ENCODE data around the gene CPSF4L. TPM values are rescaled to one million over a fixed set of nuclear protein-coding genes. Genes with fewer than 3 reads are reported as not detected.

Gene CPSF4L
- total RNA-seq, 1 donor from 2014 or later = not detected

- H3K79me2 ChIP-seq (ENCODE audit: low read depth) = no peaks in the 10 kb centered on the region
- peaks cover 8% of the 10 kb centered on the region for H3K4me1 Mint-ChIP-seq
- H3K4me1 ChIP-seq = peaks cover 9% of the 10 kb centered on the region
- H3K27me3 Mint-ChIP-seq (ENCODE audit: insufficient read depth, low read depth) = peaks cover 2% of the 10 kb centered on the region
- TF ChIP-seq EZH2phosphoT487 (IDR thresholded peaks at IDR 0.05) (no peak), EZH2 (IDR thresholded peaks at IDR 0.05) (no peak), CTCF (IDR thresholded peaks at IDR 0.05) (no peak)
- no peak overlapping the region for H3K9ac ChIP-seq
- no peak overlapping the region for H3K4me3 ChIP-seq
- H3K9me3 ChIP-seq (ENCODE audit: low read depth) = no peaks in the 10 kb centered on the region
- no peak for DNase-seq (ENCODE audit: low spot score)
- H2AFZ ChIP-seq (replicated peaks) = no peak overlapping the region
- H3F3A ChIP-seq (ENCODE audit: low read depth) = peaks cover 10% of the 10 kb centered on the region
- H3K36me3 ChIP-seq = no peaks in the 10 kb centered on the region
- no peaks in the 10 kb centered on the region for H4K20me1 ChIP-seq (ENCODE audit: low read depth)
- no peak overlapping the region for H3K4me2 ChIP-seq
- no peak overlapping the region for H3K4me3 Mint-ChIP-seq
- H3K27me3 ChIP-seq = no peaks in the 10 kb centered on the region
- H3K36me3 Mint-ChIP-seq = no peaks in the 10 kb centered on the region
- no peak overlapping the region for H3K27ac ChIP-seq
- H3K27ac Mint-ChIP-seq = no peak overlapping the region
- H3K9me3 Mint-ChIP-seq = peaks cover 2% of the 10 kb centered on the region
These were observed 7.6 kb upstream of the CPSF4L start for GRCh38 chr17:73269329-73269615.

- Histone ChIP-seq H3K4me1 (peaks cover 9% of the 10 kb centered on the region), H3K36me3 (no peaks in the 10 kb centered on the region), H3K4me2 (no peak overlapping the region), H3K9me3 (ENCODE audit: low read depth) (no peaks in the 10 kb centered on the region), H3K27me3 (no peaks in the 10 kb centered on the region), H3F3A (ENCODE audit: low read depth) (peaks cover 10% of the 10 kb centered on the region), H3K9ac (no peak overlapping the region), H2AFZ (replicated peaks) (no peak overlapping the region), H4K20me1 (ENCODE audit: low read depth) (no peaks in the 10 kb centered on the region), H3K79me2 (ENCODE audit: low read depth) (no peaks in the 10 kb centered on the region), H3K27ac (no peak overlapping the region), H3K4me3 (no peak overlapping the region)
- peaks cover 8% of the 10 kb centered on the region for H3K4me1 Mint-ChIP-seq
- H3K9me3 Mint-ChIP-seq = peaks cover 2% of the 10 kb centered on the region
- H3K36me3 Mint-ChIP-seq = no peaks in the 10 kb centered on the region
- no peak for TF ChIP-seq EZH2phosphoT487 (IDR thresholded peaks at IDR 0.05)
- TF ChIP-seq CTCF (IDR thresholded peaks at IDR 0.05) = no peak
- TF ChIP-seq EZH2 (IDR thresholded peaks at IDR 0.05) = no peak
- H3K4me3 Mint-ChIP-seq = no peak overlapping the region
- peaks cover 4% of the 10 kb centered on the region for H3K27me3 Mint-ChIP-seq (ENCODE audit: insufficient read depth, low read depth)
- no peak for DNase-seq (ENCODE audit: low spot score)
- no peak overlapping the region for H3K27ac Mint-ChIP-seq
These were observed 7.1 kb upstream of the CPSF4L start for GRCh38 chr17:73268582-73269328.

- H3K27me3 Mint-ChIP-seq (ENCODE audit: insufficient read depth, low read depth) = peaks cover 8% of the 10 kb centered on the region
- peaks cover 15% of the 10 kb centered on the region for H3K4me1 Mint-ChIP-seq
- H3K36me3 Mint-ChIP-seq = no peaks in the 10 kb centered on the region
- Histone ChIP-seq H3K4me2 (no peak overlapping the region), H3K4me1 (peaks cover 13% of the 10 kb centered on the region), H2AFZ (replicated peaks) (no peak overlapping the region), H3K79me2 (ENCODE audit: low read depth) (no peaks in the 10 kb centered on the region), H3F3A (ENCODE audit: low read depth) (peaks cover 15% of the 10 kb centered on the region), H3K27me3 (no peaks in the 10 kb centered on the region), H3K27ac (no peak overlapping the region), H3K9ac (no peak overlapping the region), H3K9me3 (ENCODE audit: low read depth) (no peaks in the 10 kb centered on the region), H3K36me3 (no peaks in the 10 kb centered on the region), H4K20me1 (ENCODE audit: low read depth) (no peaks in the 10 kb centered on the region), H3K4me3 (no peak overlapping the region)
- DNase-seq (ENCODE audit: low spot score) = no peak
- H3K27ac Mint-ChIP-seq = no peak overlapping the region
- peaks cover 2% of the 10 kb centered on the region for H3K9me3 Mint-ChIP-seq
- no peak overlapping the region for H3K4me3 Mint-ChIP-seq
- no peak for TF ChIP-seq EZH2 (IDR thresholded peaks at IDR 0.05)
These were observed 6.2 kb upstream of the CPSF4L start for GRCh38 chr17:73267648-73268537.

Measured in neural progenitor cell (in vitro differentiated cells).